Hepatic stellate cell (primary cell): Measurements from ENCODE around the gene SDHB.

ENCODE experiments used
- DNase-seq: peaks from one replicate; pipeline ENCODE4 v3.0.0; 2011; ENCODE audit warnings: low spot score

SDHB gene

GRCh38 chr1:17053685-17054410 lies at the start of gene SDHB:
TSS of gene SDHB (minus strand) at chr1:17054032. CDS start at chr1:17054019, 13 bp downstream.
- DNase-seq: peak; percentile 98

DNA sequence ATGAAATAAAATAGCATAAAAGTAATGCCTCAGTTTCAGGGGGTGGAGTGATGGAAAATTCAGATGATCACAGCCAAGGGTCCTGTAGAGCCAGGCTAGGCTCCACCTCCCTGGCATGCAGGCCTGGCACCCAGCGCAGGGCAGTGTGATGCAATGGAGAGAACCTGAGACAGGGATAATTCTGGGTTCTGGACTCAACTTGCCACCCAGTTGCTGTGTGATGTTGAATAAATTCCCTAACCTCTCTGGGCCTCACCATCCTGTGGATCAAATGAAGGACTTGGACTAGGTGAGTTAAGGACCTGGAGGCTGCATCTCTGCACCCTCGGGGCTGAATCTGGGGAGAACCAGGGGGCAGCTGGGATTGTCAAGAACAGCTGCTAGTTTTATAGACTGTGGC lies 48.4 kb upstream of the SDHB start:
- no peak for DNase-seq

GRCh38 chr1:17101261-17101660 lies 47.4 kb upstream of the SDHB start:
- DNase-seq: no peak

- no peak for DNase-seq
Measured at GRCh38 chr1:17099616-17100340, 45.9 kb upstream of the SDHB start.

- no peak for DNase-seq
Measured at GRCh38 chr1:17098446-17099317, 44.9 kb upstream of the SDHB start.

- DNase-seq: no peak
Measured at GRCh38 chr1:17097787-17098186, 44.0 kb upstream of the SDHB start.

- DNase-seq: no peak
Measured at GRCh38 chr1:17097147-17097546, 43.3 kb upstream of the SDHB start.

GRCh38 chr1:17096584-17096983 lies 42.8 kb upstream of the SDHB start:
- DNase-seq: no peak

DNA sequence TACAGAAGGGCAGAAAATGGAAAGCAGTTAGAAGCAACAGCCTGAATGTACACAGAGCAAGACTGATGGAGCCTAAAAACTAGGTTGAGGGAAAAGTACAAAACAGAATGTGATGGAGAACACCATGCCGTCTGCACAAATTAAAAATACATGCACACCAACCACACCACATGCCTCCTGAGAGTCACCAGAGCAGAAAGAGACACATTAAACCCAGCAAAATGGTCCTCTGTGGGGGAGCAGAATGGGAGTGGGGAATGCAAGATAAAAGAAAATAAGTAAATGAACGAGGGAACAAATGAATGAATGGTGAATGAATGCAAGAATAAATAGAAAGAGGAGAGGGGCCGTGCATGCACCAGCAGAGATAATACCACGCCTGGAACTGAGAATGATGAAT lies 41.3 kb upstream of the SDHB start:
- DNase-seq: no peak

DNA sequence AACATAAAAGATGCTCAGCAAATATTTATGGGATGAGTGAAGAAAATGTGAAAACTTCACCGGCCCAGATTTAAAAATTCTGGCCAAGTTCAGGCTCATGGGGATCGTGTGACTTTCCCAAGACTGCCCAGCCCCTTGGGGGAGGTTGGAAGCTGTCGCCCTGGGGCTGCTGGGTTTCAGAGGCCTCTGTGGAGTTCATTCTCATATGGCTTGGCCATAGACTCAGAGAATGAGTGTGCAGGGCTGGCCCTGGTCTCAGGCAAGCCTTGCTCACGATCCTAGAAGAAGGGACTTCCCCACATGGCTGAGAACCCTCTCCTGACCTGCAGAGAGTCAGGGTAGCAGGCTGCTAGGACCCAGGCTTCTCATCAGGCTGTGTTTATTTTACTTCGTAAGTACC lies 40.8 kb upstream of the SDHB start:
- no peak for DNase-seq

- no peak for DNase-seq
Measured at GRCh38 chr1:17093822-17094393, 40.1 kb upstream of the SDHB start.

- no peak for DNase-seq
Measured at GRCh38 chr1:17091252-17091651, 37.4 kb upstream of the SDHB start.

DNA sequence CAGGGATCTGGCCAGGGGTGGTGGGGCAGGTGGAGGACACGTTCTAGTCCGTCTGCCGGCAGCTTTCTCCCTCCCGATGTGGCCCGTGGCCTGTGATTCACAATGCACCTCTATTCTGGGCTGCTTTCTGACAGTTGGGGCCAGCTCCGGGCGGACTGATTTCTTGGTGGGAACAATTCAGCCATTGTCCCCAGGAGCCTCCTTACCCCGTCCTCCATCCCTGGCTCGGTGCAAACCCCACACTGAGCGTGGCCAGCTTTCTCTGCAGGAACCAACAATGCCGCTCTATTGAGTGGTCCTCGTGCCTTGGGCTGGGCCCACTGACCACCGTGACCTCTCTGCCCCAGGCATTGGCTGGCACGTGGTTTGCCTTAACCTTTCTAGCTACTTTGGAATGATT lies 35.7 kb upstream of the SDHB start:
- DNase-seq: no peak

GRCh38 chr1:17086751-17087150 lies 32.9 kb upstream of the SDHB start:
- no peak for DNase-seq

DNA sequence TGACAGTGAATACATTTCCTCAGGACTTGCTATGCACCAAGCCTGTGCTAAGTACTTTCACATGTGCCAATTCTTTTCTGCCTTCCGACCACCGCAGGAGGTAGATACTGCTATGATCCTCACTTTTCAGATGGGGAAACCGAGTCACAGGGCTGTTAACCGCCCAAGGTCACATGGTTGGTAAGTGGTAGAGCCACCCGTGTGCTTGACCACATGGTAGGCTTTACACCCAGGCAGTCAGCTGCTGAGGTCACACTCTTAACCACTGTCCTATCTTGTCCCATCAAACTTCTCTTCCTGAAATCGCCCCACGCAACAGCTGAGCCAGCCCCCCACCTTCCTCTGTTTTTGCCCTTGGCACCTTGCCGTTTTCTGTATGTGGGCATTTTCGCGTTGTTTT lies 31.0 kb upstream of the SDHB start:
- DNase-seq: no peak

- DNase-seq: no peak
Measured at GRCh38 chr1:17082761-17083160, 28.9 kb upstream of the SDHB start.

DNA sequence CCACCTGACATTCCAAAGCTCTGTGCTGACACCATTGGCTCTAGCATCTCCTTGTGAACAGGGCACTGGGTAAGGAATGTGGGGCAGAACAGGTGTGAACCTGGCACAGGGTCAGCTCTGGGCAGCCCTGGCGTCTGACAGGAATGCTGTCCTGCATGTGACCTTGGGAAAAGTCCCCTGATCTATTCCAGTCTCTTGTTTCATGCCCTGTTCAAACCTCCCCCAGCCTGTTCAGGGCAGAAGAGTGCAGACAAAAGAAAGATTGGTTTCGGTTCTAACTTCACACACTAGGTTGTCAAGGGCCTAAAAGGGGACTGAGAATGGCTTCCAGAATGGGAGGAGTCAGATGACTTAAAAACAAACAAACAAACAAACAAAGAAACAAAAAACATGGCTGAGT lies 27.6 kb upstream of the SDHB start:
- no peak for DNase-seq

GRCh38 chr1:17080880-17081279 lies 27.0 kb upstream of the SDHB start:
- DNase-seq: no peak

DNA sequence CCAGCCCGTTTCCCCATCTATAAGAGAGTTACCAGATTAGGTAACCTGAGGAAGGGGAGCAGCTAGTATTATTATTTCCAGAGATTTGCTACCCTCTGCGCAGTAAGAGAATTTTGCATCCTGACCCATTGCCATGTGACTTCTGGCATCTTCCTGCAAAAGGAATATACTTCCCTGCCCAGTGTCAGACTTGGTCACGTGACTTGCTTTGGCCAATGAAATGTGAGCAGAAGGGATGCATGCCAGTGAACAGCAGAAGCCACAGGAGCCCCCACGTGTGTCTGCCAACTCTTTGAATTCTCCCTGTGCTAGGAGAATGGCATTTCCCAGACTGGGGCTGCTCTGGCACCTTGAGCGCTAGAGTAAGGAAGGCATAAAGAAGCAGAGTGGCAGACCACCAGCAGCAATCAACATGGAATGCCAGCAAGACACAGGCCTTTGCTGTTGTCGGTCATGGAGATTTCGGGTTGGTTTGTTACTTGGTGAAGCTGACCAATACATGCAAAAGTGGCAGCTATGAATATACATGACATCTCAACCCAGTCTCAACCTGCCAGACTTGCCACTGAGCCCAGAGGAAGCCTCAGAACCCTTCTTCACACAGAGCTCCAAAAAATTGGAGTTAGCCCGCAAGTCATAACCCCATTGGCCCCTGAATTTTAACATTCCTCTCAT lies 26.4 kb upstream of the SDHB start:
- no peak for DNase-seq

DNA sequence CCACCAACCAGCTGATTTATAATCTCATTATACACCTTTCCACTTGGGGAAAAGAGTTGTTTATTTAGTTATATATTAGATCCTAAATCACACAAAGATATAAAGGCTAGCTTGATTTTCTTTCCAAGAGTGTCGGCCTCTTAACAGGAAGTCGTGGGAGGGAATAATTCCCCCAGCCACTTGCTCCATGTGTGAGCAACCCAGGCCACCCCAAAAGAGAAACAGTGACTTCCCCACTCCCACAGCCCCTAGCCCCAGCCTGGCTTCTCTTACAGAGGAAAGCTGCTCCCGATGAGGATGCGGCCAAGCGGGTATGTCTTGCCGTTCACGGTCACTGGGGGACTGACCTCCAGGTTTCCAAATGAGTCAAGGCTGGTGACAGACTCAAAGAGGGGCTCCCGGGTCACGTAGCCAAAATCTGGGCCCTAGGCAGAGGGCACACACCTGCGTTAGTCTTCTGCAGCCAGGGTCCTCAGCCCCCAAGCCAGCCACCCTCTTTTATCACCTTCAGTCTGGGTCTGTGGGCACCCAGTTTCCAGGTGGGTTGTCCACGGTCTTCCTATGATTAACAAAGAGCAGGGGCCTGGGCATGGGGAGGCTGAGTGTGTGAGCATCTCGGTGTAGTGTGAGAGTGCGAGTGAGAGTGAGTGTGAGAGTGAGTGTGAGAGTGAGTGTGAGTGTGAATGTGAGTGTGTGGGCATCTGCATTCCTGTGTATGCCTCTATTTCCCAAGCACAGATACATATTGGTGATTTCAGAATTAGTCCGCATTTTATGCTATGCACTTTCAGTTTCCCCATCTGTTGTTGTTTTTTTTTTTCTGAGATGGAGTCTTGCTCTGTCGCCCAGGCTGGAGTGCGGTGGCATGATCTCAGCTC lies 25.4 kb upstream of the SDHB start:
- no peak for DNase-seq
